NCI-H187 treated with DMSO at 0.1 percent for 48 hours (cell line): ENCODE measurements around the gene KMT2A.
"Not testable (repeated sequence)": the region's sequence is repeated elsewhere in the genome, so short reads cannot be mapped to it uniquely, and the experiment has no call there.

Experiments used
- DNase-seq: peaks from one replicate; lab custom pipeline; 2025; lab: John Stamatoyannopoulos, UW

The KMT2A gene

GRCh38 chr11:118533769-118534729 lies 97.8 kb downstream of the KMT2A start:
- DNase-seq, result no peak

GRCh38 chr11:118535261-118535660 lies 99.0 kb downstream of the KMT2A start:
- no peak for DNase-seq

GRCh38 chr11:118536726-118537125 lies 100.4 kb downstream of the KMT2A start:
- DNase-seq, result no peak

GRCh38 chr11:118537409-118537980 lies 101.2 kb downstream of the KMT2A start:
- DNase-seq, result no peak

GRCh38 chr11:118544010-118544646 lies 107.8 kb downstream of the KMT2A start:
- no peak for DNase-seq

GRCh38 chr11:118544647-118545010 lies 108.3 kb downstream of the KMT2A start:
- no peak for DNase-seq

GRCh38 chr11:118545533-118545932 lies 109.2 kb downstream of the KMT2A start:
- no peak for DNase-seq

GRCh38 chr11:118547132-118547531 lies 110.8 kb downstream of the KMT2A start:
- no peak for DNase-seq

GRCh38 chr11:118552341-118552740 lies 116.0 kb downstream of the KMT2A start:
- DNase-seq, result no peak

GRCh38 chr11:118560806-118561205 lies 124.5 kb downstream of the KMT2A start:
- no peak for DNase-seq

GRCh38 chr11:118565051-118565450 lies 128.8 kb downstream of the KMT2A start:
- no peak for DNase-seq

GRCh38 chr11:118569670-118570069 lies 133.4 kb downstream of the KMT2A start:
- no peak for DNase-seq

GRCh38 chr11:118570787-118571186 lies 134.5 kb downstream of the KMT2A start:
- DNase-seq, result no peak

- DNase-seq, result not testable (repeated sequence)
Observed at GRCh38 chr11:118571701-118572060, 135.4 kb downstream of the KMT2A start.

GRCh38 chr11:118572061-118572980 lies 136.0 kb downstream of the KMT2A start, which contains the start of gene ARCN1:
Gene ARCN1, plus strand, starts transcription at chr11:118572409. Its CDS starts 139 bp downstream, at chr11:118572548.
- DNase-seq, result no peak

GRCh38 chr11:118572981-118573550 lies 136.8 kb downstream of the KMT2A start:
- no peak for DNase-seq

- no peak for DNase-seq
Observed at GRCh38 chr11:118574636-118575035, 138.3 kb downstream of the KMT2A start.
